ENCODE measurements around the gene SNRNP200.

- TF ChIP-seq, protein P1, sequence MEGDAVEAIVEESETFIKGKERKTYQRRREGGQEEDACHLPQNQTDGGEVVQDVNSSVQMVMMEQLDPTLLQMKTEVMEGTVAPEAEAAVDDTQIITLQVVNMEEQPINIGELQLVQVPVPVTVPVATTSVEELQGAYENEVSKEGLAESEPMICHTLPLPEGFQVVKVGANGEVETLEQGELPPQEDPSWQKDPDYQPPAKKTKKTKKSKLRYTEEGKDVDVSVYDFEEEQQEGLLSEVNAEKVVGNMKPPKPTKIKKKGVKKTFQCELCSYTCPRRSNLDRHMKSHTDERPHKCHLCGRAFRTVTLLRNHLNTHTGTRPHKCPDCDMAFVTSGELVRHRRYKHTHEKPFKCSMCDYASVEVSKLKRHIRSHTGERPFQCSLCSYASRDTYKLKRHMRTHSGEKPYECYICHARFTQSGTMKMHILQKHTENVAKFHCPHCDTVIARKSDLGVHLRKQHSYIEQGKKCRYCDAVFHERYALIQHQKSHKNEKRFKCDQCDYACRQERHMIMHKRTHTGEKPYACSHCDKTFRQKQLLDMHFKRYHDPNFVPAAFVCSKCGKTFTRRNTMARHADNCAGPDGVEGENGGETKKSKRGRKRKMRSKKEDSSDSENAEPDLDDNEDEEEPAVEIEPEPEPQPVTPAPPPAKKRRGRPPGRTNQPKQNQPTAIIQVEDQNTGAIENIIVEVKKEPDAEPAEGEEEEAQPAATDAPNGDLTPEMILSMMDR (IDR thresholded peaks at IDR 0.05): no peak
- TF ChIP-seq RCOR1 (IDR thresholded peaks at IDR 0.05; ENCODE audit: low read depth, low read length): no peak
- no peak for TF ChIP-seq POLR2A (IDR thresholded peaks at IDR 0.05; ENCODE audit: low read length)
- TF ChIP-seq MAX (IDR thresholded peaks at IDR 0.05): no peak
- TF ChIP-seq RAD21 (conservative IDR thresholded peaks at IDR 0.05 in 1 of 2, IDR thresholded peaks at IDR 0.05 in 1 of 2): no peak
- TF ChIP-seq SMC3 (IDR thresholded peaks at IDR 0.05): no peak
Measured at GRCh38 chr2:96319396-96319795, 14.1 kb upstream of the SNRNP200 start.

Data from A549 (cell line).